ENCODE measurements around the gene MIPOL1. TPM values are rescaled to one million over a fixed set of nuclear protein-coding genes. Genes with fewer than 3 reads are reported as not detected.

MIPOL1 gene
- total and polyA plus RNA-seq, 7 donors, result 1.2 to 21.6 (median 11.7) TPM

DNA sequence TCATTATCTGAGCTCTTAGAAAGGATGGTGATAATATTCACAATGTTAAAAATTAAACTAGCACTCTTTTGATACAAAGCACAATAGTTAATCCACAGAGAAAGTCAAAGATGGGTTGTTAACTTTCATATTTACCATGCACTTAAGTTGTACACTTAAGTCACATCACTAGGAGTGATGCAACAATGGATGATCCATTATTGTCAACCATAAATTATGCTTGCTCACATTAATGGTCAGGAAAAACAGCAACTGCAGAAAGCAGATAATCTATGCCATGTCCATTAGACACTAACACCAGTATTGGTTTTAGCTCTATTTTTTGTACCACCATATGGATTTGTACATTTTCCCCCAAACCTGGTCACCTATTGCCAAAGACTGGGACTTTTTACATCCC lies 201.8 kb downstream of the MIPOL1 start:
- DNase-seq, result no peak
- intact Hi-C loops (cut with DNase I), result no loop called here
- no peaks in the 10 kb centered on the region for H3K27me3 ChIP-seq
- peaks cover 0 to 8% (median 2%) of the 10 kb centered on the region in 4 donors for H3K9me3 ChIP-seq
- TF ChIP-seq EP300 (IDR thresholded peaks at IDR 0.05) (no peak), POLR2A (IDR thresholded peaks at IDR 0.05) (no peak), POLR2AphosphoS5 (IDR thresholded peaks at IDR 0.05) (no peak)
- TF ChIP-seq, protein P1, sequence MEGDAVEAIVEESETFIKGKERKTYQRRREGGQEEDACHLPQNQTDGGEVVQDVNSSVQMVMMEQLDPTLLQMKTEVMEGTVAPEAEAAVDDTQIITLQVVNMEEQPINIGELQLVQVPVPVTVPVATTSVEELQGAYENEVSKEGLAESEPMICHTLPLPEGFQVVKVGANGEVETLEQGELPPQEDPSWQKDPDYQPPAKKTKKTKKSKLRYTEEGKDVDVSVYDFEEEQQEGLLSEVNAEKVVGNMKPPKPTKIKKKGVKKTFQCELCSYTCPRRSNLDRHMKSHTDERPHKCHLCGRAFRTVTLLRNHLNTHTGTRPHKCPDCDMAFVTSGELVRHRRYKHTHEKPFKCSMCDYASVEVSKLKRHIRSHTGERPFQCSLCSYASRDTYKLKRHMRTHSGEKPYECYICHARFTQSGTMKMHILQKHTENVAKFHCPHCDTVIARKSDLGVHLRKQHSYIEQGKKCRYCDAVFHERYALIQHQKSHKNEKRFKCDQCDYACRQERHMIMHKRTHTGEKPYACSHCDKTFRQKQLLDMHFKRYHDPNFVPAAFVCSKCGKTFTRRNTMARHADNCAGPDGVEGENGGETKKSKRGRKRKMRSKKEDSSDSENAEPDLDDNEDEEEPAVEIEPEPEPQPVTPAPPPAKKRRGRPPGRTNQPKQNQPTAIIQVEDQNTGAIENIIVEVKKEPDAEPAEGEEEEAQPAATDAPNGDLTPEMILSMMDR (IDR thresholded peaks at IDR 0.05), result no peak
- peaks cover 0 to 4% (median 0%) of the 10 kb centered on the region in 4 donors for H3K4me1 ChIP-seq
- peaks cover 0 to 5% (median 0%) of the 10 kb centered on the region in 4 donors for H3K36me3 ChIP-seq
- H3K27ac ChIP-seq, result no peak overlapping the region
- no peak overlapping the region for H3K4me3 ChIP-seq

DNA sequence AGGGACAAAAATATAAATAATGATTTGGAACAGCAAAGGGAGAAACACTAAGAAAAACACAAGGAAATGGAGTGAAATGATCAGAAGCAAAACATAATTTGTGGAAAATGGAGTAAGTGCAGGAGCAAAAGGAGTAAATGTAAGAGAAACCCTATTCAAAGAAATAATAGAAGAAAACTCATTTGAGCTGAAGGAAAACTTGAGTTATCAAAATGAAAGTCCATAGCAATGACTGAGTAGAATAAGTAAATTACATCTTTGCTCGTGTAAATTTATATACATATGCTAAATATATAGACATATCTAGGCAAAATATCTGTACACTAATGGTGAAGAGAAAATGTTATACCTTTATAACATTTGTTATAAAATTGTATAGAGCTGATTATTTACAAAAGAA lies 203.4 kb downstream of the MIPOL1 start:
- no peaks in the 10 kb centered on the region for H3K27me3 ChIP-seq
- H3K4me3 ChIP-seq, result no peak overlapping the region
- DNase-seq, result no peak
- H3K4me1 ChIP-seq, result peaks cover 0 to 4% (median 0%) of the 10 kb centered on the region in 4 donors
- no peak for TF ChIP-seq POLR2A (IDR thresholded peaks at IDR 0.05)
- TF ChIP-seq EP300 (IDR thresholded peaks at IDR 0.05), result no peak
- TF ChIP-seq, protein P1 (IDR thresholded peaks at IDR 0.05), result no peak
- TF ChIP-seq POLR2AphosphoS5 (IDR thresholded peaks at IDR 0.05), result no peak
- H3K27ac ChIP-seq, result no peak overlapping the region
- H3K9me3 ChIP-seq, result no peaks in the 10 kb centered on the region
- 94 to 95% methylated on average over 1 of the region's 1 CpG for WGBS, 2 donors
- peaks cover 0 to 5% (median 0%) of the 10 kb centered on the region in 4 donors for H3K36me3 ChIP-seq
- intact Hi-C loops (cut with DNase I), result no loop called here

DNA sequence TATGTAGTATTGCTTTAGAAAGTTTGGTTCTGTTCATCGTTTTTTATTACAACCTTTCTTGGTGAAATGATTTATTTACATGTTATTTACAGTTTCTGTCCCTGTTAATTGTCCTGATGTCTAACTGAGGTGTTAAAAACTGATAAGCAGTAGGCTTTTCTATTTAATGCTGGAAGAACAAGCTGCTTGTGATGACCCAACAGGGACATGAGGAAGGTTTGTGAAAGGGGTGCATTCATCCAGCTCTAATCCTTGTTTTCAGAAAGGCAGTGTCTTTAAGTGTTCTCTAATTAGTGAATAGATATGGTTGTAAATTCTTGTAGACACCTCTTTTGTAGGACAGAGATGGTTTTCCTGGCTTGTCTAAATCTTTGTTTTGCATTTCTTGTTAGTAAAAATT lies 205.9 kb downstream of the MIPOL1 start:
- Histone ChIP-seq H3K27ac (no peak overlapping the region), H3K4me1 (peaks cover 0 to 4% (median 0%) of the 10 kb centered on the region in 4 donors), H3K27me3 (no peaks in the 10 kb centered on the region), H3K4me3 (no peak overlapping the region), H3K9me3 (no peaks in the 10 kb centered on the region), H3K36me3 (no peaks in the 10 kb centered on the region)
- DNase-seq, result no peak
- TF ChIP-seq POLR2AphosphoS5 (IDR thresholded peaks at IDR 0.05) (no peak), POLR2A (IDR thresholded peaks at IDR 0.05) (no peak), EP300 (IDR thresholded peaks at IDR 0.05) (no peak)
- TF ChIP-seq, protein P1 (IDR thresholded peaks at IDR 0.05), result no peak
- WGBS, 2 donors, result 47 to 50% methylated on average over 1 of the region's 1 CpG
- intact Hi-C loops (cut with DNase I), result no loop called here

DNA sequence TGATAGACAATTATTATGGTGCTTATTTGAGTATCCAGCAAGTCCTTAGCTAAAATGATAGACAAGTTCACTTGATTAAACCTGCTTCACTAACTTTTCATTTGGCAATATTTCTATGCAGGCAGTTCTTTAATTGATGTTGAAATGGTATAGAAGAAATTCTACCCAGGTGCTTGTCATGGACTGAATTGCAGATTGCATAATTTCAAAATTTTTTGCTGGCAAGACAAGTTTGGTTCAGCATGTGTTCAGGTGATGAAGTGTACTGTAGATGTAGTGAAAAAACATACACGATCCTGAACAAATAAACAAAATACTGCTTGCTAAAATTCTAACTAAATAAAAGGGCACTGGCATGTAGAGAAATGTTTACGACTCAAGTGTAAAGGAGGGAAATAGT lies 208.4 kb downstream of the MIPOL1 start:
- Histone ChIP-seq H3K36me3 (no peaks in the 10 kb centered on the region), H3K27ac (no peak overlapping the region), H3K4me1 (peaks cover 0 to 4% (median 0%) of the 10 kb centered on the region in 4 donors), H3K4me3 (no peak overlapping the region), H3K27me3 (no peaks in the 10 kb centered on the region), H3K9me3 (no peaks in the 10 kb centered on the region)
- TF ChIP-seq EP300 (IDR thresholded peaks at IDR 0.05), result no peak
- no peak for TF ChIP-seq POLR2AphosphoS5 (IDR thresholded peaks at IDR 0.05)
- 81 to 88% methylated on average over 2 of the region's 2 CpGs for WGBS, 2 donors
- DNase-seq, result no peak
- intact Hi-C loops (cut with DNase I), result no loop called here

DNA sequence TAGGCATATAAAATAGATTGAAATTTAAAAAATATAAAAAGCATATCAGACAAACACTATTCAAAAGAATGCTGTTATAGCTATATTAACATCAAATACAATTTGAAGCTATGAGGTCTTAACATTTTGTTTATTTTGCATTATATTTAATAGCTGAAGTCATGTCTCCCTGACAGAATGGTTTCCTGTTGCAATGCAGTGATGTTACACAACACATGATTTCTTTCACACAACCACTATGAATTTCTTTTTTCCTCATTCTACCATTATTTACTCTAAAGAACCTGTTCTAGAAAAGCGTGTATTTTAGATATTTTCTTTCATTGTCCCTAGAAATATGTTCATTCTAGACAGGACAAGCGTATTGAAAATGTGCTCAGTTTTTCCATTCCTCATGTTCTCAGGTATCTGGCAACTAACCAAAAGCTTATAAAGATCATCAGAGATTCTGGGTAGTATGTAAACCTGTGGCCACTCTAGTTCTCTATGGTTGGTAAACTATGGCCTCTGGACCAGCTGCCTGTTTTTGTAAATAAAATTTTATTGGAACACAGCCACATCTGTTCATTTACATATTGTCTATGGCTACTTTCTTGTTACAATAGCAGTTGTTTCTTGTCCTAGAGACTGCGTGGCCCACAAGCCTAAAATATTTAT lies 213.5 kb downstream of the MIPOL1 start:
- H3K27ac ChIP-seq, result no peak overlapping the region
- no peaks in the 10 kb centered on the region for H3K27me3 ChIP-seq
- no peaks in the 10 kb centered on the region for H3K36me3 ChIP-seq
- no peaks in the 10 kb centered on the region for H3K9me3 ChIP-seq
- WGBS, 2 donors, result 83 to 86% methylated on average over 3 of the region's 3 CpGs
- H3K4me1 ChIP-seq, result no peaks in the 10 kb centered on the region
- H3K4me3 ChIP-seq, result no peak overlapping the region
- intact Hi-C loops (cut with DNase I), result no loop called here
- DNase-seq, result no peak
- TF ChIP-seq EP300 (IDR thresholded peaks at IDR 0.05) (no peak), POLR2A (IDR thresholded peaks at IDR 0.05) (no peak), POLR2AphosphoS5 (IDR thresholded peaks at IDR 0.05) (no peak)
- TF ChIP-seq, protein P1 (IDR thresholded peaks at IDR 0.05), result no peak
